ENCODE data around the gene ZNF552. TPM values are rescaled to one million over a fixed set of nuclear protein-coding genes. Genes with fewer than 3 reads are reported as not detected.
"Not testable (repeated sequence)": the region's sequence is repeated elsewhere in the genome, so short reads cannot be mapped to it uniquely, and the experiment has no call there.

ZNF552 gene
- total RNA-seq, 1 donor from 2014 or later, result 3.9 TPM

GRCh38 chr19:57803594-57804325 is 11.0 kb downstream of the ZNF552 start:
- Histone ChIP-seq H3K36me3 (peaks cover 35% of the 10 kb centered on the region), H3K4me1 (peaks cover 50% of the 10 kb centered on the region)

GRCh38 chr19:57803265-57803593 is 11.5 kb downstream of the ZNF552 start:
- Histone ChIP-seq H3K4me3 (peak overlapping the region; percentile 64), H3K27ac (replicated peaks) (peak overlapping the region; percentile 71), H3K9me3 (replicated peaks) (no peaks in the 10 kb centered on the region), H3K4me1 (peaks cover 53% of the 10 kb centered on the region), H3K36me3 (peaks cover 31% of the 10 kb centered on the region), H3K27me3 (ENCODE audit: low read depth) (no peaks in the 10 kb centered on the region)
- no peak for DNase-seq
- intact Hi-C loops (cut with micrococcal nuclease), result no loop called here
- no peak for TF ChIP-seq CTCF (IDR thresholded peaks at IDR 0.05; ENCODE audit: borderline replicate concordance)

More at GRCh38 chr19:57803594-57804325, 11.0 kb downstream of the ZNF552 start:
- peak overlapping the region; percentile 71 for H3K27ac ChIP-seq (replicated peaks)
- H3K4me3 ChIP-seq, result peak overlapping the region; percentile 64
- intact Hi-C loops (cut with micrococcal nuclease), result no loop called here
- H3K27me3 ChIP-seq (ENCODE audit: low read depth), result no peaks in the 10 kb centered on the region
- no peaks in the 10 kb centered on the region for H3K9me3 ChIP-seq (replicated peaks)
- no peak for TF ChIP-seq CTCF (IDR thresholded peaks at IDR 0.05; ENCODE audit: borderline replicate concordance)
- DNase-seq, result no peak

- Histone ChIP-seq H3K4me3 (no peak overlapping the region), H3K27ac (replicated peaks) (no peak overlapping the region), H3K4me1 (peaks cover 53% of the 10 kb centered on the region), H3K27me3 (ENCODE audit: low read depth) (no peaks in the 10 kb centered on the region), H3K36me3 (peaks cover 25% of the 10 kb centered on the region), H3K9me3 (replicated peaks) (no peaks in the 10 kb centered on the region)
- DNase-seq, result no peak
- intact Hi-C loops (cut with micrococcal nuclease), result no loop called here
- TF ChIP-seq CTCF (IDR thresholded peaks at IDR 0.05; ENCODE audit: borderline replicate concordance), result no peak
Observed at GRCh38 chr19:57802269-57802668, 12.4 kb downstream of the ZNF552 start.

- DNase-seq, result no peak
- intact Hi-C loops (cut with micrococcal nuclease), result no loop called here
- no peak overlapping the region for H3K27ac ChIP-seq (replicated peaks)
- peaks cover 53% of the 10 kb centered on the region for H3K4me1 ChIP-seq
- no peak overlapping the region for H3K4me3 ChIP-seq
- no peaks in the 10 kb centered on the region for H3K9me3 ChIP-seq (replicated peaks)
- peaks cover 18% of the 10 kb centered on the region for H3K36me3 ChIP-seq
- no peak for TF ChIP-seq CTCF (IDR thresholded peaks at IDR 0.05; ENCODE audit: borderline replicate concordance)
- no peaks in the 10 kb centered on the region for H3K27me3 ChIP-seq (ENCODE audit: low read depth)
Observed at GRCh38 chr19:57800696-57801095, 14.0 kb downstream of the ZNF552 start.

GRCh38 chr19:57796580-57796979 is 18.1 kb downstream of the ZNF552 start:
- intact Hi-C loops (cut with micrococcal nuclease); H3K27ac ChIP-seq (replicated peaks); H3K9me3 ChIP-seq (replicated peaks); H3K27me3 ChIP-seq (ENCODE audit: low read depth); H3K4me3 ChIP-seq; DNase-seq: not testable (repeated sequence)
- H3K4me1 ChIP-seq, result peaks cover 36% of the 10 kb centered on the region
- H3K36me3 ChIP-seq, result peaks cover 58% of the 10 kb centered on the region

GRCh38 chr19:57789288-57789687 is 25.4 kb downstream of the ZNF552 start:
- H3K4me1 ChIP-seq, result peaks cover 44% of the 10 kb centered on the region
- DNase-seq, result no peak
- no peak overlapping the region for H3K27ac ChIP-seq (replicated peaks)
- peaks cover 77% of the 10 kb centered on the region for H3K9me3 ChIP-seq (replicated peaks)
- H3K27me3 ChIP-seq (ENCODE audit: low read depth), result no peaks in the 10 kb centered on the region
- intact Hi-C loops (cut with micrococcal nuclease), result no loop called here
- peaks cover 92% of the 10 kb centered on the region for H3K36me3 ChIP-seq
- H3K4me3 ChIP-seq, result no peak overlapping the region
- TF ChIP-seq CTCF (IDR thresholded peaks at IDR 0.05; ENCODE audit: borderline replicate concordance), result no peak

Data from left ventricle myocardium inferior (tissue), 1 donor.